B cell (primary cell): ENCODE measurements around the gene CHST11. TPM values are rescaled to one million over a fixed set of nuclear protein-coding genes. Genes with fewer than 3 reads are reported as not detected.

Source experiments
- ATAC-seq: fragments of 200-7000 bp; cut with Tn5 transposase; one replicate; pipeline ENCODE4 v1.10.0; 2021; ENCODE audit warnings: low read depth, mild to moderate bottlenecking, moderate number of reproducible peaks, moderate library complexity
- CTCF ChIA-PET: fragments of 350-600 bp; sonication (Branson Sonifier 250); formaldehyde crosslinking; loops from one replicate; lab custom pipeline; 2021; ENCODE audit warnings: antibody characterized with exemption, inconsistent platforms; lab: Charles Lee
- POLR2A ChIA-PET: fragments of 350-600 bp; sonication (Branson Sonifier 250); formaldehyde crosslinking; loops from one replicate; lab custom pipeline; 2021; ENCODE audit warnings: antibody characterized with exemption; lab: Charles Lee
- DNase-seq: peaks from one replicate; pipeline ENCODE4 v3.0.0; 2013
- H2AFZ ChIP-seq: 2 replicates; pipeline ENCODE4 v1.6.1; 2012; ENCODE audit warnings: mild to moderate bottlenecking, low read depth, low read length; ENCODE audit not compliant: insufficient read depth, poor library complexity, severe bottlenecking
- H3K27ac ChIP-seq, 2 donors: 1 replicate in 1 of 2; 2 replicates in 1 of 2; pipeline ENCODE4 v1.5.1; 2012 to 2013; ENCODE audit warnings: low read length in 2 of 2, mild to moderate bottlenecking in 2 of 2, moderate library complexity in 1 of 2
- H3K27me3 ChIP-seq, 4 experiments: fragments of 200-600 bp in 1 of 4; sonication (generic) in 1 of 4; replicated peaks in 1 of 4; 1 replicate in 2 of 4; 2 replicates in 2 of 4; pipeline versions ENCODE4 v1.6.1 to v1.7.0; 2013 to 2016; ENCODE audit warnings: low read length in 3 of 4, mild to moderate bottlenecking in 2 of 4, mixed read lengths in 1 of 4, moderate library complexity in 1 of 4; ENCODE audit not compliant: insufficient read depth in 4 of 4, control insufficient read depth in 3 of 4; ENCODE audit errors: control extremely low read depth in 1 of 4
- H3K36me3 ChIP-seq, 2 experiments: replicated peaks in 1 of 2; 1 replicate in 1 of 2; 2 replicates in 1 of 2; pipeline versions ENCODE4 v1.6.1 to v1.7.1; 2013; ENCODE audit warnings: low read length in 1 of 2; ENCODE audit not compliant: insufficient read depth in 2 of 2, control insufficient read depth in 1 of 2; ENCODE audit errors: control extremely low read depth in 1 of 2, extremely low read depth in 1 of 2
- H3K4me1 ChIP-seq, 2 donors: fragments of 200-600 bp in 1 of 2; sonication (generic) in 1 of 2; 1 replicate in 1 of 2; 2 replicates in 1 of 2; pipeline versions ENCODE4 v1.5.1 to v1.6.1; 2013 to 2017; ENCODE audit warnings: low read length in 2 of 2; ENCODE audit not compliant: control insufficient read depth in 2 of 2, insufficient read depth in 2 of 2
- H3K4me2 ChIP-seq: replicated peaks from 2 replicates; pipeline ENCODE3; 2012; ENCODE audit warnings: mild to moderate bottlenecking, low read depth, low read length; ENCODE audit not compliant: poor library complexity, severe bottlenecking
- H3K4me3 ChIP-seq, 5 experiments: fragments of 200-600 bp in 1 of 5; sonication (generic) in 1 of 5; 1 replicate in 3 of 5; 2 replicates in 2 of 5; pipeline versions ENCODE4 v1.5.1 to v1.7.0; 2011 to 2016; ENCODE audit warnings: low read length in 4 of 5, mild to moderate bottlenecking in 4 of 5, low read depth in 2 of 5, control low read depth in 1 of 5, moderate library complexity in 1 of 5; ENCODE audit not compliant: insufficient read depth in 1 of 5; ENCODE audit errors: control extremely low read depth in 1 of 5, extremely low read depth in 1 of 5
- H3K79me2 ChIP-seq: fragments of 200-600 bp; sonication (generic); one replicate; pipeline ENCODE4 v1.6.0; 2016; ENCODE audit warnings: low read length; ENCODE audit not compliant: control insufficient read depth, insufficient read depth
- H3K9ac ChIP-seq: fragments of 200-600 bp; sonication (generic); 2 replicates; pipeline ENCODE4 v1.6.1; 2017; ENCODE audit warnings: mild to moderate bottlenecking, low read length, moderate library complexity
- H3K9me3 ChIP-seq, 3 donors: one replicate each; pipeline versions ENCODE4 v1.6.1 to v1.7.1; 2013; ENCODE audit warnings: low read length in 2 of 3; ENCODE audit not compliant: control insufficient read depth in 2 of 3, insufficient read depth in 1 of 3; ENCODE audit errors: control extremely low read depth in 1 of 3
- H4K20me1 ChIP-seq: 2 replicates; pipeline ENCODE4 v1.6.0; 2012; ENCODE audit warnings: mild to moderate bottlenecking, low read length; ENCODE audit not compliant: insufficient read depth, control insufficient read depth, poor library complexity, severe bottlenecking
- H3K27ac Mint-ChIP-seq: one replicate; pipeline ENCODE4 v1.8.0; 2021; ENCODE audit warnings: mixed read lengths
- H3K27me3 Mint-ChIP-seq: one replicate; pipeline ENCODE4 v1.8.0; 2021; ENCODE audit warnings: mixed read lengths
- H3K4me1 Mint-ChIP-seq: one replicate; pipeline ENCODE4 v1.8.0; 2021; ENCODE audit warnings: mixed read lengths
- H3K4me3 Mint-ChIP-seq: one replicate; pipeline ENCODE4 v1.8.0; 2021; ENCODE audit warnings: mixed read lengths
- H3K9me3 Mint-ChIP-seq: one replicate; pipeline ENCODE4 v1.8.0; 2022; ENCODE audit warnings: mixed read lengths; ENCODE audit not compliant: insufficient read depth
- EZH2 ChIP-seq: IDR thresholded peaks from 2 replicates; pipeline ENCODE4 v1.6.1; 2012; ENCODE audit warnings: borderline replicate concordance, low read depth, mild to moderate bottlenecking, moderate library complexity, low read length; ENCODE audit not compliant: insufficient read depth, poor library complexity, severe bottlenecking
- WGBS: methylation state at CpG from one replicate; pipeline ENCODE4 v1.1.5; 2013; ENCODE audit warnings: missing lambda C conversion rate; ENCODE audit not compliant: insufficient coverage; 5-methylcytosine and 5-hydroxymethylcytosine counted together
- intact Hi-C: fragments of 100-400 bp; cut with micrococcal nuclease; formaldehyde crosslinking; loops from one replicate; pipeline ENCODE4 v1.10.0; 2022
- polyA plus RNA-seq: library from polyadenylated mRNA; depleted of rRNA; stranded (reverse); fragments of >200 nt; gene quantifications from 2 replicates; pipeline ENCODE4 v1.2.3, GENCODE V29; 2012
- total RNA-seq, 2 donors: library from RNA; stranded (reverse); fragments of 120-200 nt in 1 of 2; gene quantifications; 1 replicate in 1 of 2; 2 replicates in 1 of 2; pipeline versions ENCODE4 v1.2.3 to v1.2.4, GENCODE V29; 2013 to 2022
- TF ChIP-seq, protein P1 (sequence below): fragments of 200-600 bp; IDR thresholded peaks from one replicate; pipeline ENCODE4 v1.8.0; 2022; ENCODE audit warnings: antibody characterized with exemption, mild to moderate bottlenecking

CHST11 gene
- total and polyA plus RNA-seq, 2 donors (not counting 1 experiment from before 2014, with no cell fraction given): 46.3 to 152 TPM

DNA sequence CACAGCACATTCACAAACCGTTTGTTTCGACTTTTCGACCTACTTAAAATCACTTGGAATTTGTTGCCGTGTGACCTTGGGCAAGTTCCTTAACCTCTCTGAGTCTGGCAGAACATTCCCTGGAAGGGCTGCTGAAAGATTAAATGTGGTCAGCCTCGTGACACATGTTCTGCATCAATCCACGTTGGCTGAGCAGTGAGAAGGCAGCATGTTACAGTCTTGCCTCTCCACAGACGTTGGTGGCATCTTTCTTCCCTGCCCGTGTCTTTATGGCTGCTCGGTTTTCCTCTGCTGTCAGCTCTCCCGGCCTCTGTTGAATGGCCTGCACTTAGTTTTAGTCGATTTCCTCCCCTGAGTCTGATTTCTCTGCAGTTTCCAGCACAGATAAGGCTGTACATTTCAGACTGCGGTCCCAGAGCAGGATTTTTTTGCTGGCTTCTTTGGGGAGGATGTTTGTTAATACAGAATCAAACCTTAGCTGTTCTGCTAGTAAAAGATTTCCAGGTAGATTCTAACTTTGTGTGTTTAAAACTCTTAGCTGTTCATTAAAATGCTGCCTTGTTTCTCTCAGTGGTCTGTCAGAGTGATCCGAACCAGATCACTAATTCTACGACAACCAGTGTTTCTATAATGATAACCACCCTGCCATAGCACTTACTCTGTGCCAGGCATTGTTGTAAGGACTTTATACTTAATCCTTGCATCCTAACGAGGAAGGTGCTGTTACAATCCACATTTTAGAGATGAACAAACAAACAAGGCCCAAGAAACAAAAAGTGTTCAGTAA, 217.1 kb downstream of the CHST11 start:
- Histone ChIP-seq H3K27me3 (no peaks in the 10 kb centered on the region), H2AFZ (no peak overlapping the region), H3K9me3 (peaks cover 0 to 3% (median 0%) of the 10 kb centered on the region in 3 donors), H3K79me2 (peaks cover 94% of the 10 kb centered on the region), H3K36me3 (no peaks in the 10 kb centered on the region), H3K27ac (no peak overlapping the region), H3K4me2 (no peak overlapping the region), H4K20me1 (peaks cover 34% of the 10 kb centered on the region), H3K4me1 (peaks cover 45 to 61% of the 10 kb centered on the region in 2 donors), H3K4me3 (no peak overlapping the region), H3K9ac (no peak overlapping the region)
- ATAC-seq (no peak), DNase-seq (no peak)
- TF ChIP-seq, protein P1, sequence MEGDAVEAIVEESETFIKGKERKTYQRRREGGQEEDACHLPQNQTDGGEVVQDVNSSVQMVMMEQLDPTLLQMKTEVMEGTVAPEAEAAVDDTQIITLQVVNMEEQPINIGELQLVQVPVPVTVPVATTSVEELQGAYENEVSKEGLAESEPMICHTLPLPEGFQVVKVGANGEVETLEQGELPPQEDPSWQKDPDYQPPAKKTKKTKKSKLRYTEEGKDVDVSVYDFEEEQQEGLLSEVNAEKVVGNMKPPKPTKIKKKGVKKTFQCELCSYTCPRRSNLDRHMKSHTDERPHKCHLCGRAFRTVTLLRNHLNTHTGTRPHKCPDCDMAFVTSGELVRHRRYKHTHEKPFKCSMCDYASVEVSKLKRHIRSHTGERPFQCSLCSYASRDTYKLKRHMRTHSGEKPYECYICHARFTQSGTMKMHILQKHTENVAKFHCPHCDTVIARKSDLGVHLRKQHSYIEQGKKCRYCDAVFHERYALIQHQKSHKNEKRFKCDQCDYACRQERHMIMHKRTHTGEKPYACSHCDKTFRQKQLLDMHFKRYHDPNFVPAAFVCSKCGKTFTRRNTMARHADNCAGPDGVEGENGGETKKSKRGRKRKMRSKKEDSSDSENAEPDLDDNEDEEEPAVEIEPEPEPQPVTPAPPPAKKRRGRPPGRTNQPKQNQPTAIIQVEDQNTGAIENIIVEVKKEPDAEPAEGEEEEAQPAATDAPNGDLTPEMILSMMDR: no peak
- TF ChIP-seq EZH2: no peak
- intact Hi-C loops: no loop called here
- H3K9me3 Mint-ChIP-seq: no peaks in the 10 kb centered on the region
- WGBS: 75% methylated on average over 12 of the region's 15 CpGs
- H3K27me3 Mint-ChIP-seq: no peaks in the 10 kb centered on the region
- H3K4me1 Mint-ChIP-seq: peaks cover 88% of the 10 kb centered on the region
- peak overlapping the region; percentile 67 for H3K27ac Mint-ChIP-seq
- ChIA-PET CTCF (interaction anchor here (1.2 kb wide), 1 partner anchor 12 kb away, joined by 3 read pairs; no protein-coding TSS in a partner anchor), POLR2A (no interaction called here)
- H3K4me3 Mint-ChIP-seq: no peak overlapping the region

- H3K4me1 Mint-ChIP-seq: peaks cover 82% of the 10 kb centered on the region
- H3K4me2 ChIP-seq: no peak overlapping the region
- no peaks in the 10 kb centered on the region for H3K27me3 Mint-ChIP-seq
- intact Hi-C loops: no loop called here
- H3K36me3 ChIP-seq: no peaks in the 10 kb centered on the region
- 82% methylated on average over 6 of the region's 8 CpGs for WGBS
- peak overlapping the region; percentile 32 for H3K27ac Mint-ChIP-seq
- H3K9me3 ChIP-seq: peaks cover 0 to 3% (median 0%) of the 10 kb centered on the region in 3 donors
- H3K9me3 Mint-ChIP-seq: no peaks in the 10 kb centered on the region
- CTCF ChIA-PET: interaction anchor here (1.8 kb wide), 1 partner anchor 376 kb away, joined by 4 read pairs; no protein-coding TSS in a partner anchor
- no peak overlapping the region for H2AFZ ChIP-seq
- H3K4me3 ChIP-seq: no peak overlapping the region
- DNase-seq (no peak), ATAC-seq (no peak)
- H4K20me1 ChIP-seq: peaks cover 26% of the 10 kb centered on the region
- peaks cover 31 to 49% of the 10 kb centered on the region in 2 donors for H3K4me1 ChIP-seq
- no peaks in the 10 kb centered on the region for H3K27me3 ChIP-seq
- TF ChIP-seq EZH2: no peak
- TF ChIP-seq, protein P1: no peak
- H3K9ac ChIP-seq: no peak overlapping the region
- POLR2A ChIA-PET: no interaction called here
- peaks cover 90% of the 10 kb centered on the region for H3K79me2 ChIP-seq
- H3K4me3 Mint-ChIP-seq: no peak overlapping the region
- no peak overlapping the region for H3K27ac ChIP-seq
Observed at GRCh38 chr12:104676636-104677035, 219.9 kb downstream of the CHST11 start.
